ENCODE data around the gene NIN.

NIN gene

GRCh38 chr14:50670196-50670865, 160.6 kb downstream of the NIN start:
- Histone ChIP-seq H3K9me3 (ENCODE audit: control insufficient read depth, low read length) (no peaks in the 10 kb centered on the region), H3K4me1 (ENCODE audit: control insufficient read depth, insufficient read depth, low read length) (no peaks in the 10 kb centered on the region), H3K27me3 (ENCODE audit: control insufficient read depth, insufficient read depth, low read length) (no peaks in the 10 kb centered on the region), H3K9ac (ENCODE audit: low read length) (no peak overlapping the region), H3K36me3 (ENCODE audit: control insufficient read depth, insufficient read depth, low read length) (no peaks in the 10 kb centered on the region), H3K4me3 (ENCODE audit: low read length) (no peak overlapping the region)
